HepG2 (cell line): ENCODE results near the gene NR1H3. TPM values are rescaled to one million over a fixed set of nuclear protein-coding genes. Genes with fewer than 3 reads are reported as not detected.

Experiments used
- DMAP1 ChIP-seq: IDR thresholded peaks from 2 replicates; pipeline ENCODE4 v1.6.1; 2016
- ERF ChIP-seq: IDR thresholded peaks from 2 replicates; pipeline ENCODE4 v1.6.1; 2018; ENCODE audit warnings: missing biosample characterization, missing genetic modification reagents
- FOXA3 ChIP-seq: IDR thresholded peaks from 2 replicates; pipeline ENCODE4 v1.6.1; 2016; ENCODE audit warnings: missing genetic modification reagents, missing compliant biosample characterization
- GMEB1 ChIP-seq: sonication (generic); formaldehyde crosslinking; IDR thresholded peaks from 2 replicates; pipeline ENCODE4 v1.5.1; 2020; ENCODE audit warnings: missing genetic modification reagents, mild to moderate bottlenecking, borderline replicate concordance
- KDM5A ChIP-seq: fragments of 200-600 bp; sonication (generic); IDR thresholded peaks from 2 replicates; pipeline ENCODE4 v1.7.0; 2018; ENCODE audit warnings: antibody characterized with exemption, mild to moderate bottlenecking, low read length, borderline replicate concordance
- KLF16 ChIP-seq, 2 experiments: sonication (generic) in 1 of 2; formaldehyde crosslinking in 1 of 2; IDR thresholded peaks; 2 replicates each; pipeline versions ENCODE4 v1.6.1 to v1.8.0; 2016 to 2023; ENCODE audit warnings: missing genetic modification reagents in 2 of 2, missing compliant biosample characterization in 1 of 2
- NFATC3 ChIP-seq: sonication (generic); formaldehyde crosslinking; IDR thresholded peaks from 2 replicates; pipeline ENCODE4 v1.5.1; 2020; ENCODE audit warnings: mild to moderate bottlenecking, missing genetic modification reagents
- SMC3 ChIP-seq: IDR thresholded peaks from 2 replicates; pipeline ENCODE4 v1.6.1; 2011; ENCODE audit warnings: low read length, improper control_type of control experiment
- SYNCRIP ChIP-seq: fragments of 200-400 bp; formaldehyde crosslinking; IDR thresholded peaks from 2 replicates; pipeline ENCODE4 v1.6.1; 2018; ENCODE audit warnings: mild to moderate bottlenecking, low read depth, low read length; ENCODE audit not compliant: insufficient read depth
- TP53 ChIP-seq: sonication (generic); formaldehyde crosslinking; conservative IDR thresholded peaks from 2 replicates; pipeline ENCODE4 v1.4.0; 2020; ENCODE audit warnings: missing genetic modification reagents
- ZNF350 ChIP-seq: sonication (generic); formaldehyde crosslinking; IDR thresholded peaks from 2 replicates; pipeline ENCODE4 v1.4.0; 2020; ENCODE audit warnings: mild to moderate bottlenecking, low read depth, missing genetic modification reagents, borderline replicate concordance
- ZNF362 ChIP-seq: sonication (generic); formaldehyde crosslinking; IDR thresholded peaks from 2 replicates; pipeline ENCODE4 v1.4.0; 2020; ENCODE audit warnings: missing genetic modification reagents, mild to moderate bottlenecking, borderline replicate concordance
- ZNF589 ChIP-seq: sonication (generic); formaldehyde crosslinking; conservative IDR thresholded peaks from 2 replicates; pipeline ENCODE4 v1.8.0; 2022; ENCODE audit warnings: mild to moderate bottlenecking, moderate library complexity, missing genetic modification reagents
- ZNF619 ChIP-seq: sonication (generic); formaldehyde crosslinking; IDR thresholded peaks from 2 replicates; pipeline ENCODE4 v1.4.0; 2020; ENCODE audit warnings: mild to moderate bottlenecking, missing genetic modification reagents
- ZNF652 ChIP-seq: IDR thresholded peaks from 2 replicates; pipeline ENCODE4 v1.6.1; 2016; ENCODE audit warnings: low read depth, borderline replicate concordance
- ZNF746 ChIP-seq: sonication (generic); formaldehyde crosslinking; IDR thresholded peaks from 2 replicates; pipeline ENCODE4 v1.8.0; 2022; ENCODE audit warnings: mild to moderate bottlenecking, missing genetic modification reagents
- ZNF879 ChIP-seq: sonication (generic); formaldehyde crosslinking; IDR thresholded peaks from 2 replicates; pipeline ENCODE4 v1.8.1; 2023; ENCODE audit warnings: missing genetic modification reagents
- polyA plus RNA-seq, 8 experiments: library from polyadenylated mRNA; depleted of rRNA in 3 of 8; stranded (reverse) in 7 of 8; unstranded in 1 of 8; fragments of >200 nt; fragmentation: Illumina TruSeq in 4 of 8; extraction: Trizol in 4 of 8; gene quantifications; 2 replicates each; pipeline versions ENCODE4 v1.2.1 to v1.2.3, GENCODE V29; 2011 to 2016; ENCODE audit warnings: low read depth in 4 of 8, missing spikeins in 1 of 8, mixed read lengths in 1 of 8; ENCODE audit not compliant: insufficient read depth in 1 of 8
- total RNA-seq, 5 experiments: library from RNA; depleted of rRNA; stranded (reverse); fragments of >200 nt; fragmentation: Illumina TruSeq; extraction: Trizol; gene quantifications; 2 replicates each; pipeline ENCODE4 v1.2.3, GENCODE V29; 2016; ENCODE audit warnings: low read depth in 1 of 5
- TF ChIP-seq, protein P1 (sequence below): sonication (generic); formaldehyde crosslinking; IDR thresholded peaks from 2 replicates; pipeline ENCODE4 v1.4.0; 2020; ENCODE audit warnings: mild to moderate bottlenecking, missing genetic modification reagents
- TF ChIP-seq, protein P2 (sequence below): sonication (generic); formaldehyde crosslinking; IDR thresholded peaks from 2 replicates; pipeline ENCODE4 v1.8.0; 2022; ENCODE audit warnings: mild to moderate bottlenecking, missing genetic modification reagents, borderline replicate concordance

Gene NR1H3
- total and polyA plus RNA-seq, 2 of the 13 experiments (the other 11 are each of a cell fraction or from before 2014, with no cell fraction given): 41.8 to 102 TPM

DNA sequence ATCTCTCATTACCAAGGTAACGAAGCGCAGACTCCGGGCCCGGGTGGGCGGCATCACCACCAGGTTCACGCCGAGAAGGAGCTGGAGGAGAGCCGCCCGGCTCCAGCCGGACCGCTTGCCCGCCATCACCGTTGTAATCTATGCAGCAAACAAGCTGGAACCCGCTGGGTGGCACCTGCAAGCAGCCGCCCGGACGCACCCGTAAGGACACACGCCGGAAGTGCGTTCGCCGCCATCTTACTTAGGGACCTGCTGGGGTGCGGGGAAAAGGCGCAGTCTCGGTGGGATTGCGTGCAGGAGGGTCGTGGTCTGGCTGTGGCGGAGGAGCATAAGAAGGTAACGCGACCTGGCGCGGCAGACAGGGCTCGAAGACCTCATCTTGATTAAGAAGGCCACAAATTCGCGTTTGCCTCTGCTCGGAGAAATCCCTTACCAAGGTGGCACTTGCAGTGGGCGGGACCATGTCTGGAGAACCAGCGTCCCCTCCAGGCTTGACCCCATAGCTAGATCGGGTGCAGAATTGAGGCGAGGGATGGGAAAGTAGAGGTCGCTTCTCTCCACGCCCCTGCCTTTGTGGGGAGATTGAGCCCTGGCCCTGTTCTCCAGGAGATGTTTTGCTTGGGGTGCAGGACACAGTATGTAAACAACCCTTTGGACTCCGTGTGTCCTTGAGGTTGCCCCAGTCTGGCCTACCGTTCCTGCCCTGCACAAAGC lies 9.0 kb upstream of the NR1H3 start, which contains the start of gene ACP2 (continued):
- TF ChIP-seq SYNCRIP: no peak
- TF ChIP-seq DMAP1: peak; percentile 97
- 0 out of 2 replicates have a peak, but pooled peaks have one; percentile 2 for TF ChIP-seq SMC3
- no peak; the same call in 1 of the 2 replicates for TF ChIP-seq TP53
- TF ChIP-seq KDM5A: peak; percentile 95
- no peak; the same call in 1 of the 2 replicates for TF ChIP-seq ZNF652 (CRISPR knock-in tag)
- TF ChIP-seq ZNF879 (CRISPR knock-in tag): 0 out of 2 replicates have a peak, but pooled peaks have one; percentile 83
- TF ChIP-seq ZNF589 (CRISPR knock-in tag): peak; percentile 96
- peak; percentile 96; the same call in 1 of the 2 replicates for TF ChIP-seq ZNF350 (CRISPR knock-in tag)
- TF ChIP-seq, protein P1, sequence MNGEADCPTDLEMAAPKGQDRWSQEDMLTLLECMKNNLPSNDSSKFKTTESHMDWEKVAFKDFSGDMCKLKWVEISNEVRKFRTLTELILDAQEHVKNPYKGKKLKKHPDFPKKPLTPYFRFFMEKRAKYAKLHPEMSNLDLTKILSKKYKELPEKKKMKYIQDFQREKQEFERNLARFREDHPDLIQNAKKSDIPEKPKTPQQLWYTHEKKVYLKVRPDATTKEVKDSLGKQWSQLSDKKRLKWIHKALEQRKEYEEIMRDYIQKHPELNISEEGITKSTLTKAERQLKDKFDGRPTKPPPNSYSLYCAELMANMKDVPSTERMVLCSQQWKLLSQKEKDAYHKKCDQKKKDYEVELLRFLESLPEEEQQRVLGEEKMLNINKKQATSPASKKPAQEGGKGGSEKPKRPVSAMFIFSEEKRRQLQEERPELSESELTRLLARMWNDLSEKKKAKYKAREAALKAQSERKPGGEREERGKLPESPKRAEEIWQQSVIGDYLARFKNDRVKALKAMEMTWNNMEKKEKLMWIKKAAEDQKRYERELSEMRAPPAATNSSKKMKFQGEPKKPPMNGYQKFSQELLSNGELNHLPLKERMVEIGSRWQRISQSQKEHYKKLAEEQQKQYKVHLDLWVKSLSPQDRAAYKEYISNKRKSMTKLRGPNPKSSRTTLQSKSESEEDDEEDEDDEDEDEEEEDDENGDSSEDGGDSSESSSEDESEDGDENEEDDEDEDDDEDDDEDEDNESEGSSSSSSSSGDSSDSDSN (CRISPR knock-in tag): peak; percentile 95
- TF ChIP-seq ZNF746: peak; percentile 85
- peak; percentile 71; the same call in 1 of the 2 replicates for TF ChIP-seq ZNF619
- TF ChIP-seq, protein P2, sequence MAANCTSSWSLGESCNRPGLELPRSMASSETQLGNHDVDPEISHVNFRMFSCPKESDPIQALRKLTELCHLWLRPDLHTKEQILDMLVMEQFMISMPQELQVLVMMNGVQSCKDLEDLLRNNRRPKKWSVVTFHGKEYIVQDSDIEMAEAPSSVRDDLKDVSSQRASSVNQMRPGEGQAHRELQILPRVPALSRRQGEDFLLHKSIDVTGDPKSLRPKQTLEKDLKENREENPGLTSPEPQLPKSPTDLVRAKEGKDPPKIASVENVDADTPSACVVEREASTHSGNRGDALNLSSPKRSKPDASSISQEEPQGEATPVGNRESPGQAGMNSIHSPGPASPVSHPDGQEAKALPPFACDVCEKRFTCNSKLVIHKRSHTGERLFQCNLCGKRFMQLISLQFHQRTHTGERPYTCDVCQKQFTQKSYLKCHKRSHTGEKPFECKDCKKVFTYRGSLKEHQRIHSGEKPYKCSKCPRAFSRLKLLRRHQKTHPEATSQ (CRISPR knock-in tag): no peak
- TF ChIP-seq GMEB1 (CRISPR knock-in tag): peak; percentile 91
- TF ChIP-seq FOXA3 (CRISPR knock-in tag): peak; percentile 79
- peak; percentile 32; the same call in 1 of the 2 replicates for TF ChIP-seq ZNF362
- peak; percentile 95; the same call in 1 of the 2 replicates for TF ChIP-seq NFATC3 (CRISPR knock-in tag)
- peak in 1 of 2 experiments; percentile 87; a peak in 2 of 4 replicates for TF ChIP-seq KLF16 (CRISPR knock-in tag; IDR thresholded peaks at IDR 0.05)
- peak; percentile 96 for TF ChIP-seq ERF (CRISPR knock-in tag)
